ENCODE data around the gene ZNF792. TPM values are rescaled to one million over a fixed set of nuclear protein-coding genes. Genes with fewer than 3 reads are reported as not detected.
"Not testable (repeated sequence)": the region's sequence is repeated elsewhere in the genome, so short reads cannot be mapped to it uniquely, and the experiment has no call there.

Gene ZNF792
- total RNA-seq, 4 donors from 2014 or later, result 1.7 to 3.5 (median 2.7) TPM

- ATAC-seq (no peak), DNase-seq (no peak)
- H3K27me3 ChIP-seq, result no peaks in the 10 kb centered on the region
- H3K27ac ChIP-seq, result no peak overlapping the region
- intact Hi-C loops (cut with DNase I; ENCODE audit: low total_unique reads) (loop anchor here (5.0 kb wide), 1 partner anchor 37 kb away; the partner anchor contains the start of gene ZNF792), in situ Hi-C loops (cut with MboI; ENCODE audit: low sequenced_read_pairs in 4 of 4) (no loop called here)
- H3K4me3 ChIP-seq, result no peak overlapping the region
- H3K36me3 ChIP-seq, result peaks cover 0 to 7% of the 10 kb centered on the region in 2 donors
- TF ChIP-seq POLR2A (IDR thresholded peaks at IDR 0.05) (no peak), CTCF (IDR thresholded peaks at IDR 0.05 in 4 of 5, conservative IDR thresholded peaks at IDR 0.05 in 1 of 5) (no peak)
- peaks cover 8 to 14% of the 10 kb centered on the region in 2 donors for H3K4me1 ChIP-seq
- no peaks in the 10 kb centered on the region for H3K9me3 ChIP-seq
These were observed 38.7 kb downstream of the ZNF792 start for GRCh38 chr19:34925278-34925855.

GRCh38 chr19:34920090-34920786 is 43.8 kb downstream of the ZNF792 start:
- H3K27ac ChIP-seq; H3K9me3 ChIP-seq; H3K4me3 ChIP-seq; in situ Hi-C loops (cut with MboI; ENCODE audit: low sequenced_read_pairs in 4 of 4); DNase-seq; intact Hi-C loops (cut with DNase I; ENCODE audit: low total_unique reads); H3K27me3 ChIP-seq; H3K36me3 ChIP-seq; H3K4me1 ChIP-seq; ATAC-seq: not testable (repeated sequence)

- no peaks in the 10 kb centered on the region for H3K4me1 ChIP-seq
- intact Hi-C loops (cut with DNase I; ENCODE audit: low total_unique reads), result no loop called here
- no peak for ATAC-seq
These were observed 45.8 kb downstream of the ZNF792 start for GRCh38 chr19:34918190-34918589.

DNA sequence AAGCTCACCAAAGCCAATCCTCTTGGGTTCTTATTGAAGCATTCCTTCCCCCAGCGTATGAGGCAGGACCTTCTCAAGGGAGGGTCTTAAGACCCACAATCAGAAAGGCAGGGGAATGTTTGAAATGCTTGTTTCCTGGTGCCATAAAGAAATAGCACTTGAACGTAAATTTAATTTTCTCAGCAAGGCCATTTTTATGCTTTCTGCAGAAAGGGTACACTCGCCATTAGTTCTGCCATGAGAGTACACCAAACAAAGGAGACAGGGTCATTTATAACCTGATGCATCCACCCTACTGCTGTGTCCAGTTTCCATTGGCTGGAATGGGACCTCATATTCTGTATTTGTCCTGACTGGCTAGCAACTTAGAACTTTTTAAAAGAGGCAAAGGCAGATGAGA is 46.9 kb downstream of the ZNF792 start:
- H3K27me3 ChIP-seq; H3K36me3 ChIP-seq; H3K9me3 ChIP-seq; H3K27ac ChIP-seq; DNase-seq; H3K4me3 ChIP-seq; H3K4me1 ChIP-seq; ATAC-seq; intact Hi-C loops (cut with DNase I; ENCODE audit: low total_unique reads); in situ Hi-C loops (cut with MboI; ENCODE audit: low sequenced_read_pairs in 4 of 4): not testable (repeated sequence)

More at GRCh38 chr19:34918190-34918589, 45.8 kb downstream of the ZNF792 start:
- no peak overlapping the region for H3K27ac ChIP-seq
- TF ChIP-seq CTCF (IDR thresholded peaks at IDR 0.05 in 4 of 5, conservative IDR thresholded peaks at IDR 0.05 in 1 of 5) (no peak), POLR2A (IDR thresholded peaks at IDR 0.05) (no peak)
- no peak for DNase-seq
- no peak overlapping the region for H3K4me3 ChIP-seq
- no peaks in the 10 kb centered on the region for H3K27me3 ChIP-seq
- H3K9me3 ChIP-seq, result no peaks in the 10 kb centered on the region
- H3K36me3 ChIP-seq, result no peaks in the 10 kb centered on the region
- in situ Hi-C loops (cut with MboI; ENCODE audit: low sequenced_read_pairs in 4 of 4), result no loop called here

GRCh38 chr19:34910770-34911169 is 53.3 kb downstream of the ZNF792 start:
- Histone ChIP-seq H3K27me3 (peaks cover 8 to 17% (median 12%) of the 10 kb centered on the region in 3 donors), H3K4me3 (no peak overlapping the region), H3K4me1 (no peaks in the 10 kb centered on the region), H3K27ac (no peak overlapping the region), H3K36me3 (no peaks in the 10 kb centered on the region), H3K9me3 (no peaks in the 10 kb centered on the region)
- in situ Hi-C loops (cut with MboI; ENCODE audit: low sequenced_read_pairs in 4 of 4), result no loop called here
- no peak for ATAC-seq
- TF ChIP-seq CTCF (IDR thresholded peaks at IDR 0.05 in 4 of 5, conservative IDR thresholded peaks at IDR 0.05 in 1 of 5) (no peak), POLR2A (IDR thresholded peaks at IDR 0.05) (no peak)
- DNase-seq, result no peak
- intact Hi-C loops (cut with DNase I; ENCODE audit: low total_unique reads), result no loop called here

Other genes starting within 250 kb of the ZNF792 start
- gene ZNF181, start 230.0 kb downstream of the ZNF792 start, total RNA-seq, result 10 to 100 TPM; 27.3 to 77.9 (median 49.3) TPM
- gene ZNF599, start 191.0 kb downstream of the ZNF792 start, total RNA-seq, result 1 to 10 TPM; 1.2 to 6.3 (median 2.4) TPM
- gene ZNF30, start 37.3 kb downstream of the ZNF792 start, total RNA-seq, result 1 to 10 TPM in 2 of 4 donors, under 1 TPM in 2; 0.66 to 2.3 (median 0.92) TPM
- gene GRAMD1A, start 36.1 kb upstream of the ZNF792 start, total RNA-seq, result 10 to 100 TPM; 38.8 to 45.1 (median 43.7) TPM
- 100 to 1,000 TPM; 194 to 469 (median 289) TPM for gene SCN1B, start 66.2 kb upstream of the ZNF792 start, total RNA-seq
- gene HPN, start 77.5 kb upstream of the ZNF792 start, total RNA-seq, result 10 to 100 TPM in 3 of 4 donors, 1 to 10 TPM in 1; 9.1 to 24.0 (median 17.1) TPM
- 10 to 100 TPM in 1 of 4 donors, under 1 TPM in 1, not detected in 2; 0.26 to 13.4 TPM for gene FXYD3, start 151.6 kb upstream of the ZNF792 start, total RNA-seq
- gene LGI4, start 170.8 kb upstream of the ZNF792 start, total RNA-seq, result 10 to 100 TPM; 16.1 to 31.5 (median 27.2) TPM
- 100 to 1,000 TPM; 215 to 235 (median 225) TPM for gene FXYD1, start 174.6 kb upstream of the ZNF792 start, total RNA-seq
- gene FXYD7, start 179.0 kb upstream of the ZNF792 start, total RNA-seq, result under 1 TPM in 1 of 4 donors, not detected in 3; 0.40 TPM
- gene FXYD5, start 190.5 kb upstream of the ZNF792 start, total RNA-seq, result 10 to 100 TPM in 3 of 4 donors, 1 to 10 TPM in 1; 5.2 to 23.3 (median 14.3) TPM

All from gastrocnemius medialis (tissue), 4 donors.